Activated T-cell treated with anti-CD3 and anti-CD28 coated beads, Interleukin-2, amount 50 U/mL, for 4 hours (primary cell): ENCODE measurements around the gene FARS2. TPM values are rescaled to one million over a fixed set of nuclear protein-coding genes. Genes with fewer than 3 reads are reported as not detected.
A peak's percentile ranks its signal among the peaks of the same experiment; 100 is the strongest.
"Not testable (repeated sequence)": the region's sequence is repeated elsewhere in the genome, so short reads cannot be mapped to it uniquely, and the experiment has no call there.

Experiments used
- ATAC-seq, 2 donors: fragments of 200-7000 bp; cut with Tn5 transposase; one replicate each; pipeline ENCODE4 v1.10.0; 2021
- DNase-seq: peaks from one replicate; pipeline ENCODE4 v3.0.0-alpha.2; 2020
- H3K27me3 Mint-ChIP-seq: one replicate; pipeline ENCODE4 v1.8.0; 2021; ENCODE audit warnings: low read depth, mixed read lengths
- H3K36me3 Mint-ChIP-seq: one replicate; pipeline ENCODE4 v1.8.0; 2022; ENCODE audit warnings: mixed read lengths; ENCODE audit not compliant: insufficient read depth
- H3K4me1 Mint-ChIP-seq: one replicate; pipeline ENCODE4 v1.8.0; 2021; ENCODE audit warnings: low read depth, mixed read lengths
- H3K4me3 Mint-ChIP-seq: one replicate; pipeline ENCODE4 v1.8.0; 2021; ENCODE audit warnings: mild to moderate bottlenecking, moderate library complexity, mixed read lengths
- H3K9me3 Mint-ChIP-seq: one replicate; pipeline ENCODE4 v1.8.0; 2021; ENCODE audit warnings: mixed read lengths
- total RNA-seq, 3 donors: library from RNA; stranded (reverse); gene quantifications; one replicate each; pipeline ENCODE4 v1.2.1, GENCODE V29; 2021

FARS2 gene
- total RNA-seq, 3 donors from 2014 or later = 28.3 to 31.0 (median 29.9) TPM

DNA sequence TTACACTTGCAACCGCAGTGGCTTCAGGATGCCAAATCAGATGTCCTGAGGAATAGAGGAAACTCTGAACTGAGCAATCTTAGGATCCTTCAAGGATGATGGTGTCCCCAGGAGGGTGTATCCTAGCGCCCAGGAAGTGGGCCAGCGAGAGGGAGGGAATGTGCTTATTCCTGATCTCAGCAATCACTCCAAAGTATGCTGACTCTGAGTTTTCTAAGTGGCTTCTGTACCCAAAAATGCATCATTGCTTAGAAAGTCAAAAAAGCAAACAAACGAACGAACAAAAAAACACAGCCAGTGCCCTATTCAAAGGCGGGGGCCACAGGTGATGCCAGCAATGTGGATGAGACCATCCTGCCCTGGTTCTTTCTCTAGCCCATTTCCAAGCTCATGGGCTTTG lies 514.8 kb downstream of the FARS2 start:
- Mint-ChIP-seq H3K36me3 (peaks cover 21% of the 10 kb centered on the region), H3K4me3 (no peak overlapping the region), H3K27me3 (no peaks in the 10 kb centered on the region), H3K4me1 (no peaks in the 10 kb centered on the region), H3K9me3 (no peaks in the 10 kb centered on the region)
- ATAC-seq = no peak
- no peak for DNase-seq

DNA sequence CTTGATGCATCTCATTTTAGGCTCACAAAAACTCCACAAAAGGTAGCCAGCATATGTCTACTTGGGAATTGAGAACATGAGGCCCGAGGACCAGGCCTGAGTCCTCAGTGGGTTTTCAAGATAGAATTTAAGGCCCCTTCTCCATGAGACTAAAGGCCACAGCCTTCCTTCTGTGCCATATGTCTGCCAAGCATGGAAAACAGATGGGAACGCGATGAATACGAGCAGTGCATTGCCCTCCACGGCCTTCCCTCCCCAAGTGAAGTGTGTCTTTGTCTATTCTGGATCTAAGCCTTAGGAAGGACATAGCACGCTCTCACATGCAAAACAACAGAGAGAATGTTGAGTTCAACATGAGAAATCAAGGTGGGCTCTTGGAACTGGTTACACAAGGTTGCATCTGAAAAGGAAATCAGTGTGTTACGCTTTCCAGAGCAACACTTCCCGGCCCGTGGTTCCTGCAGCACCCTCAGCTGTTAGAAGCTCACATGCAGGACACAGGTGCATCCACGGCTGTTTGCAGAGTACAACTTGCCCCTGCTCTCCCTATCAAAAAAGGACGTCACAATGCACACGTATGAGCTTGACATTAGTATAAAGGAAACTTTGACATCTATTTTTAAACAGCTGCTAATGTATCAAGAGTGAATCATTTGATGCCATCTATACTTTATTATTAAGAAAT lies 515.5 kb downstream of the FARS2 start:
- ATAC-seq (no peak), DNase-seq (no peak)
- Mint-ChIP-seq H3K9me3 (no peaks in the 10 kb centered on the region), H3K36me3 (peaks cover 16% of the 10 kb centered on the region), H3K27me3 (no peaks in the 10 kb centered on the region), H3K4me3 (no peak overlapping the region), H3K4me1 (no peaks in the 10 kb centered on the region)

DNA sequence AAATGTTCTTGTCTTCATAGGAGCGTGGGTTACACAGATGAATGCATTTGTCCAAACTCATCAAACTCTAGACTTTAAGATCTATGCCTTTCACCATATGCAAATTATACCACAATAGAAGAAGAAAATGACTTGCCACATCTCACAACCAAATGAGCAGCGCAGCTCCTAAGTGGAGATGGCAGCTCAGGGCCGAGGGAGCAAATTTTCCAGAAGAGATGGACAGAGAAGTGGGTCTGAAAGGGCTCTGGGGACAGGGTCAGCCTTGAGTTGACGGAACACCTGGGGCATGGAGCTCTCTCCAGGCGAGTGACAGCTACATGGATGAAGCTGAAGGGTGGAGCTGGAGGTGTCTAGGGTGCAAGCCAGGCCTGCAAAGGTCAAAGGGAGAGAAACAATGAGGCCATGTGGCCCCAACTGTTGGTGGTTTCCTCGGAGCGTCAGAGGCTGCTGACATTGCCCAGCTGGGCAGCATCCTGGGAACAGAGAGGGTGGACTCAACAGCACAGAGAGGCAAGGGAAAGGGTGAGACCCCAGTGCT lies 517.1 kb downstream of the FARS2 start:
- peaks cover 13% of the 10 kb centered on the region for H3K36me3 Mint-ChIP-seq
- ATAC-seq (no peak), DNase-seq (no peak)
- H3K4me1 Mint-ChIP-seq = no peaks in the 10 kb centered on the region
- H3K9me3 Mint-ChIP-seq = no peaks in the 10 kb centered on the region
- H3K4me3 Mint-ChIP-seq = no peak overlapping the region
- no peaks in the 10 kb centered on the region for H3K27me3 Mint-ChIP-seq

DNA sequence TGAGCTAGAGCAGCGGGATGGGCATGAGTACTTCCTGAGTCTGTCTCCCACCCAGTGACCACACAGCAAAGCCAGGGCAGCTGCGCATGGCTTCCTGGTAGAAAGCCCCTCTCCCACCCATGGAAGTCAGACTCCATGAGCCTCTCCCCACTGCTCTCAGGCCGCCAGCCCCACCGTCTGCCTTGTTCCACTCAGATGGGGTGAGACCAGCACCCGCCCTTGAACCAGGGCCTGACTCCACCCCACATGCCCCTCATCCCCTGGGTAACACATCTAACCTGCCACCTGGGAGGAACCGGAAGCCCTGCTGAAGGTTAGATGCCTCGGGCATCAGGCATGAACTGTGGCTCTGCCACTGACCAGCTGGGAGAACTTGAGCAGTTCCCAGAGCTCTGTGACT lies 517.6 kb downstream of the FARS2 start:
- Mint-ChIP-seq H3K9me3 (no peaks in the 10 kb centered on the region), H3K27me3 (no peaks in the 10 kb centered on the region), H3K4me1 (no peaks in the 10 kb centered on the region), H3K4me3 (no peak overlapping the region), H3K36me3 (peaks cover 12% of the 10 kb centered on the region)
- DNase-seq (no peak), ATAC-seq (no peak)

DNA sequence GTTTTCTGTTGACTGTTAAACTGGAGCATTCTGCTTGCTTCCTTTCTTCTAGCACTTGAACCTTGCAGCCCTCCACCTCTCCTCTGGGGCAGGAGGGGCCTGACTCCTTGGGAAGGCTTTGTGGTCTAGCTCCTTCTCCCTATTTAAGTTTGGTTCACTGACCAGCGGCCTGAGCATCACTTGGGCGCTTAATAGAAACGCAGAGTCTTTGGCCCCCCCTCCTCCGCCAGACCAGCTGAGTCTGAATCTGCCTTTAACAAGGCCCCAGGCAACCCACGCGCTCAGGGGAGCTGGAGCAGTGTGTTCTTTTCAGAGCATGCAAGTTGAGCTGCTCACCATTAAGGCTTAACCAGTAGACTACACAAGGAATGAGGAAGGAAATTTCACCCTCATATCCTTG lies 519.7 kb downstream of the FARS2 start:
- ATAC-seq (no peak), DNase-seq (no peak)
- Mint-ChIP-seq H3K4me3 (no peak overlapping the region), H3K9me3 (no peaks in the 10 kb centered on the region), H3K4me1 (no peaks in the 10 kb centered on the region), H3K27me3 (no peaks in the 10 kb centered on the region), H3K36me3 (peaks cover 2% of the 10 kb centered on the region)

GRCh38 chr6:5781966-5782556 lies 520.7 kb downstream of the FARS2 start:
- ATAC-seq (no peak), DNase-seq (no peak)
- Mint-ChIP-seq H3K4me1 (peaks cover 10% of the 10 kb centered on the region), H3K36me3 (peaks cover 2% of the 10 kb centered on the region), H3K27me3 (no peaks in the 10 kb centered on the region), H3K9me3 (no peaks in the 10 kb centered on the region), H3K4me3 (no peak overlapping the region)

- ATAC-seq (no peak), DNase-seq (no peak)
- H3K27me3 Mint-ChIP-seq = no peaks in the 10 kb centered on the region
- H3K9me3 Mint-ChIP-seq = no peaks in the 10 kb centered on the region
- peaks cover 2% of the 10 kb centered on the region for H3K36me3 Mint-ChIP-seq
- peaks cover 15% of the 10 kb centered on the region for H3K4me1 Mint-ChIP-seq
- no peak overlapping the region for H3K4me3 Mint-ChIP-seq
These were observed 521.7 kb downstream of the FARS2 start for GRCh38 chr6:5782783-5783547.

GRCh38 chr6:5783584-5784089 lies 522.3 kb downstream of the FARS2 start:
- Mint-ChIP-seq H3K27me3 (no peaks in the 10 kb centered on the region), H3K4me1 (peaks cover 15% of the 10 kb centered on the region), H3K9me3 (no peaks in the 10 kb centered on the region), H3K36me3 (peaks cover 2% of the 10 kb centered on the region), H3K4me3 (no peak overlapping the region)
- DNase-seq = no peak
- ATAC-seq = no peak

GRCh38 chr6:5785249-5785648 lies 523.9 kb downstream of the FARS2 start:
- Mint-ChIP-seq H3K4me1 (peaks cover 15% of the 10 kb centered on the region), H3K4me3 (no peak overlapping the region), H3K36me3 (peaks cover 2% of the 10 kb centered on the region), H3K27me3 (no peaks in the 10 kb centered on the region), H3K9me3 (no peaks in the 10 kb centered on the region)
- ATAC-seq = no peak
- DNase-seq = no peak

GRCh38 chr6:5786321-5786968 lies 525.1 kb downstream of the FARS2 start:
- DNase-seq (no peak), ATAC-seq (peak in 1 of 2 donors; percentile 34)
- no peaks in the 10 kb centered on the region for H3K27me3 Mint-ChIP-seq
- no peaks in the 10 kb centered on the region for H3K9me3 Mint-ChIP-seq
- peaks cover under 1% of the 10 kb centered on the region for H3K36me3 Mint-ChIP-seq
- peaks cover 15% of the 10 kb centered on the region for H3K4me1 Mint-ChIP-seq
- H3K4me3 Mint-ChIP-seq = no peak overlapping the region

DNA sequence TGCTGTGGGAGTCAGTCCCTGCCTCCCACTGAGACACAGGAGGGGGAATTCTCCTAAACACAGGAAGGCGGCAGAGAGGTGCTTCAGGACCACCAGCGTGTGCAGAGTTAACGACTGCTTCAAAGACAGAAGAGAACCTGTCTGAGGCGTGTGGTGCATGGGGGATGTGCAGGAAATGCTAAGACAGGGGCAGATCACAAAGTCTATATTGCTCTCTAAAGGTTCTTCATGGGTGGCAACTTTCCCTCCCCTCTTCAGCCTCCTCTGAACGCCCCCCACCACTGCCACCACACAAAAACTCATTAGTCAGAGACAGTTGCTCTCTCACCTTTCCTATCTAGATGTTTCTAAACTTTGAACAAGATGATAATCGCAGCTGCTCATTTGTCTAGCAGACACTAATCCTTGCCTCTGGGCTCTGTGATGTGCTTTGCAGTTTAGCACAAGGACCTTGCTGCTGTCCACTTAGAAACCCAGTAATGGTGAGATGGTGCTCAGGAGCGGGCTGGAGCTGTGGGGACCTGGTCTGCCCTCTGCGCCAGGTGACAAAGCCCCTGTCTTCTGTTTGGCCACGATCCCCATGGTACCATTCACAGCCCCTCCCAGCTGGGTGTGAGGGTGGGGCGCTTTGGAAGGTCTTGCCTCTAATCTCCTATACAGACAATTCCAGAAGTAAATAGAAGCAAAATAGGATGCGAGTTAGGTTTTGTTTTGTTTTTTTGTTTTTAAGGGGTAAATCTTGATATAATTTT lies 525.8 kb downstream of the FARS2 start:
- no peak overlapping the region for H3K4me3 Mint-ChIP-seq
- DNase-seq = no peak
- ATAC-seq = peak; percentile 32 to 34
- H3K27me3 Mint-ChIP-seq = no peaks in the 10 kb centered on the region
- H3K9me3 Mint-ChIP-seq = peaks cover 3% of the 10 kb centered on the region
- peaks cover 15% of the 10 kb centered on the region for H3K4me1 Mint-ChIP-seq
- peaks cover 5% of the 10 kb centered on the region for H3K36me3 Mint-ChIP-seq

DNA sequence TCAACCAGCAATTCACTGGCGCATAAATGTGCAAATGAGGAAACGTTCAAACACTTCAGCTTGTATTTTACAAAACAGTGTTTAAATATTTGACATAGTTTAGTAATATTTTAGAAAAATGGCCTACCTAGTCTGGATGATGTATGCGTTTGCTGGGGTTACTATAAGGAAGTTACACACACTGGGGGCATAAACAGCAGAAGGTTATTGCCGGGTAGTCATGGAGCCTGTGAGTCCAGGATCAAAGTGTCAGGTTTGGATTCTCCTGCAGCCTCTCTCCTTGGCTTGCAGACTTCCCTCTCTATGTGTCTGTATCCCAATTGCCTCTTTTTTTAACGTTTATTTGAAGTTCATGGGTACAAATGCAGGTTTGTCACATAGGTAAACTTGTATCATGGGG lies 528.1 kb downstream of the FARS2 start:
- H3K27me3 Mint-ChIP-seq, H3K4me3 Mint-ChIP-seq, DNase-seq, H3K9me3 Mint-ChIP-seq, H3K36me3 Mint-ChIP-seq, ATAC-seq: not testable (repeated sequence)
- peaks cover 15% of the 10 kb centered on the region for H3K4me1 Mint-ChIP-seq

DNA sequence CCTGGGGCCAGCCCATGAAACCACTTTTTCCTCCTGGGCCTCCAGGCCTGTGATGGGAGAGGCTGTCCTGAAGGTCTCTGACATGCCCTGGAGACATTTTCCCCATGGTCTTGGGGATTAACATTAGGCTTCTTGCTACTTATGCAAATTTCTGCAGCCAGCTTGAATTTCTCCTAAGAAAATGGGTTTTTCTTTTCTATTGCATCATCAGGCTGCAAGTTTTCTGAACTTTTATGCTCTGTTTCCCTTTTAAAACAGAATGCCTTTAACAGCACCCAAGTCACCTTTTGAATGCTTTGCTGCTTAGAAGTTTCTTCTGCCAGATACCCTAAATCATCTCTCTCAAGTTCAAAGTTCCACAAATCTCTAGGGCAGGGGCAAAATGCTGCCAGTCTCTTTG lies 535.2 kb downstream of the FARS2 start:
- H3K36me3 Mint-ChIP-seq, H3K4me1 Mint-ChIP-seq, ATAC-seq, H3K4me3 Mint-ChIP-seq, DNase-seq, H3K27me3 Mint-ChIP-seq: not testable (repeated sequence)
- peaks cover 13% of the 10 kb centered on the region for H3K9me3 Mint-ChIP-seq
